ENCODE results near the gene MRPL1. TPM values are rescaled to one million over a fixed set of nuclear protein-coding genes. Genes with fewer than 3 reads are reported as not detected.

Gene MRPL1
- total RNA-seq, 2 experiments from 2014 or later = 22.6 to 37.4 TPM

GRCh38 chr4:77881460-77882295, 19.0 kb downstream of the MRPL1 start:
- Histone ChIP-seq H3K4me1 (ENCODE audit: insufficient read depth, low read length, poor library complexity, severe bottlenecking) (no peaks in the 10 kb centered on the region), H3K27ac (ENCODE audit: low read depth, low read length, poor library complexity, severe bottlenecking) (no peak overlapping the region), H2AFZ (ENCODE audit: low read length) (no peak overlapping the region), H3K9me2 (ENCODE audit: insufficient read depth, low read length) (no peaks in the 10 kb centered on the region), H3K36me3 (ENCODE audit: insufficient read depth, low read length) (peaks cover 97% of the 10 kb centered on the region), H3K4me3 (ENCODE audit: low read depth, low read length, poor library complexity, severe bottlenecking) (no peak overlapping the region), H3K4me2 (ENCODE audit: low read length) (no peak overlapping the region), H3K9me3 (ENCODE audit: low read length) (0 out of 2 replicates have a peak, but pooled peaks cover 6% of the 10 kb centered on the region), H3K79me2 (ENCODE audit: insufficient read depth, low read depth, low read length) (peaks cover 47% of the 10 kb centered on the region; the same call in 1 of the 2 replicates), H4K20me1 (ENCODE audit: insufficient read depth, low read length) (no peaks in the 10 kb centered on the region)
- DNase-seq (ENCODE audit: low spot score) = no peak
- ChIA-PET POLR2A (interaction anchor here (0.6 to 2.3 kb wide), 9 partner anchors 8 to 1699 kb away, joined by 3 to 10 read pairs (median 3); partner anchors contain the start of gene MRPL1), CTCF (ENCODE audit: unreplicated experiment) (no interaction called here)
- intact Hi-C loops (cut with micrococcal nuclease; ENCODE audit: unreplicated experiment) = no loop called here
- no TSS peak for BruUV-seq (replicated peaks)
- no peak for TF ChIP-seq CTCF (conservative IDR thresholded peaks at IDR 0.05; ENCODE audit: low read length)
- no peak for TF ChIP-seq EZH2phosphoT487 (IDR thresholded peaks at IDR 0.05; ENCODE audit: borderline replicate concordance, low read depth, low read length)

- peaks cover 4% of the 10 kb centered on the region; the same call in 1 of the 2 replicates for H3K9me3 ChIP-seq (ENCODE audit: low read length)
- TF ChIP-seq CTCF (conservative IDR thresholded peaks at IDR 0.05; ENCODE audit: low read length) (no peak), EZH2phosphoT487 (IDR thresholded peaks at IDR 0.05; ENCODE audit: borderline replicate concordance, low read depth, low read length) (no peak)
- intact Hi-C loops (cut with micrococcal nuclease; ENCODE audit: unreplicated experiment) = loop anchor here (2.0 kb wide), 2 partner anchors 31 to 73 kb away; partner anchors contain the start of gene MRPL1
- peaks cover 55% of the 10 kb centered on the region for H3K4me1 ChIP-seq (ENCODE audit: insufficient read depth, low read length, poor library complexity, severe bottlenecking)
- POLR2A ChIA-PET = interaction anchor here (0.6 to 4.1 kb wide), 15 partner anchors 10 to 187 kb away, joined by 3 to 33 read pairs (median 5); partner anchors contain the start of gene MRPL1
- peak overlapping the region; percentile 84 for H3K27ac ChIP-seq (ENCODE audit: low read depth, low read length, poor library complexity, severe bottlenecking)
- CTCF ChIA-PET (ENCODE audit: unreplicated experiment) = no interaction called here
- H3K4me2 ChIP-seq (ENCODE audit: low read length) = peak overlapping the region; percentile 77
- H3K36me3 ChIP-seq (ENCODE audit: insufficient read depth, low read length) = peaks cover 69% of the 10 kb centered on the region
- DNase-seq (ENCODE audit: low spot score) = peak; percentile 42
- peak overlapping the region; percentile 47; the same call in 1 of the 2 replicates for H2AFZ ChIP-seq (ENCODE audit: low read length)
- H3K79me2 ChIP-seq (ENCODE audit: insufficient read depth, low read depth, low read length) = peaks cover 42% of the 10 kb centered on the region; the same call in 1 of the 2 replicates
- no peaks in the 10 kb centered on the region for H4K20me1 ChIP-seq (ENCODE audit: insufficient read depth, low read length)
- H3K4me3 ChIP-seq (ENCODE audit: low read depth, low read length, poor library complexity, severe bottlenecking) = peak overlapping the region; percentile 47
- H3K9me2 ChIP-seq (ENCODE audit: insufficient read depth, low read length) = no peaks in the 10 kb centered on the region
- no TSS peak for BruUV-seq (replicated peaks)
Measured at GRCh38 chr4:77893451-77893850, 30.8 kb downstream of the MRPL1 start.
